GM11168 (cell line): Measurements from ENCODE around the gene TRPC6.

Experiments
- in situ Hi-C: fragments of 300-500 bp; cut with MboI; formaldehyde crosslinking; loops from one replicate; pipeline ENCODE4 v1.12.0; 2022; ENCODE audit warnings: low sequenced_read_pairs; ENCODE audit not compliant: unreplicated experiment

The TRPC6 gene

GRCh38 chr11:101583251-101584128, at the start of gene TRPC6:
TSS of gene TRPC6 (minus strand) at chr11:101584007. CDS start at chr11:101583503, 504 bp downstream.
- in situ Hi-C loops = no loop called here

- in situ Hi-C loops = no loop called here
Measured at GRCh38 chr11:101620026-101620425, 36.2 kb upstream of the TRPC6 start.

GRCh38 chr11:101618709-101619108, 34.9 kb upstream of the TRPC6 start:
- in situ Hi-C loops = no loop called here

- in situ Hi-C loops = no loop called here
Measured at GRCh38 chr11:101617735-101618332, 34.0 kb upstream of the TRPC6 start.

GRCh38 chr11:101612481-101612880, 28.7 kb upstream of the TRPC6 start:
- in situ Hi-C loops = no loop called here

- in situ Hi-C loops = no loop called here
Measured at GRCh38 chr11:101600924-101601323, 17.1 kb upstream of the TRPC6 start.

- in situ Hi-C loops = no loop called here
Measured at GRCh38 chr11:101586965-101587364, 3.2 kb upstream of the TRPC6 start.

GRCh38 chr11:101584655-101585054, 848 bp upstream of the TRPC6 start:
- in situ Hi-C loops = no loop called here

- in situ Hi-C loops = no loop called here
Measured at GRCh38 chr11:101584129-101584515, 315 bp upstream of the TRPC6 start.

GRCh38 chr11:101582989-101583250, 887 bp downstream of the TRPC6 start:
- in situ Hi-C loops = no loop called here

GRCh38 chr11:101582236-101582988, 1.4 kb downstream of the TRPC6 start:
- in situ Hi-C loops = no loop called here

GRCh38 chr11:101577461-101577860, 6.3 kb downstream of the TRPC6 start:
- in situ Hi-C loops = no loop called here

- in situ Hi-C loops = no loop called here
Measured at GRCh38 chr11:101576456-101576855, 7.4 kb downstream of the TRPC6 start.

GRCh38 chr11:101574886-101575285, 8.9 kb downstream of the TRPC6 start:
- in situ Hi-C loops = no loop called here

GRCh38 chr11:101567071-101567470, 16.7 kb downstream of the TRPC6 start:
- in situ Hi-C loops = no loop called here

GRCh38 chr11:101566626-101567025, 17.2 kb downstream of the TRPC6 start:
- in situ Hi-C loops = no loop called here

GRCh38 chr11:101563166-101563565, 20.6 kb downstream of the TRPC6 start:
- in situ Hi-C loops = no loop called here

- in situ Hi-C loops = no loop called here
Measured at GRCh38 chr11:101555366-101555765, 28.4 kb downstream of the TRPC6 start.

- in situ Hi-C loops = no loop called here
Measured at GRCh38 chr11:101553891-101554292, 29.9 kb downstream of the TRPC6 start.

GRCh38 chr11:101552888-101553287, 30.9 kb downstream of the TRPC6 start:
- in situ Hi-C loops = no loop called here

GRCh38 chr11:101528541-101528940, 55.3 kb downstream of the TRPC6 start:
- in situ Hi-C loops = no loop called here
